ENCODE measurements around the gene CAPN3.

Gene CAPN3

DNA sequence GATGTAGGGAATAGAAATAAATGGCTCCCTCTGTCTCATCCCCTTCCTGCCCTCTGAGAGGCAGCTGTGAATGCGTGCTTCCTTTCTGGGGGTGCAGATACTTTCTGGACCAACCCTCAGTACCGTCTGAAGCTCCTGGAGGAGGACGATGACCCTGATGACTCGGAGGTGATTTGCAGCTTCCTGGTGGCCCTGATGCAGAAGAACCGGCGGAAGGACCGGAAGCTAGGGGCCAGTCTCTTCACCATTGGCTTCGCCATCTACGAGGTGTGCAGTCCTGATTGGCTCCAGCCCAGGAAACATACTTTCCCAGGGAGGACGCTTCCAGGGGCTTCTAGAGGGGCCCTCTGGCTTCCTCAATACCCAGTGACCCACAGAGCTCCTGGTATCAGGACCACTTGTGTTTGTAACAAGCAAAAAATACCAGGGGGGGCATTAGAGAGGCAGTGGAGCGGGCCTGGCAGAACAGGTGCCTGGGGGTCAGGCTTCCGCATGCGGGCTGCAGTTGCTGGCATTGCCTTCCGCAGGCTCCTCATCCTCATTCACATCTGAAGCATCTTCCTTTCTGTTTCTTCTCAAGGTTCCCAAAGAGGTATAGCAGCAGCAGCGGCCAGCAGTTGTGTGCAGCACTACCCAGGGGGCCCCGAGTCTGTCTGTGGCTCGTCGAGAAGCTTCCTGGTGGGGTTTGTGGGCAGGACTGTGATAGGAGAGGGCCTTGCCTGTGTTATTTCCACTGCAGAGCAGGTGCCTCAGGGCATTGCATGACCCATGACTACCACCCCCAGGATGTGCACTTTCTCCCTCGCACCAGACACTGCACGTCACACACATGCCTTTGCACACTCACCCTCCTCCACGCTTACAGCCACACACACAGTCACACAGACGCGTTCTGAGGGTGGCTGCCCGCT, 42.5 kb downstream of the CAPN3 start:
- DNase-seq: no peak

GRCh38 chr15:42402455-42403205, 43.3 kb downstream of the CAPN3 start:
- DNase-seq: no peak

- no peak for DNase-seq
Measured at GRCh38 chr15:42403389-42403788, 44.1 kb downstream of the CAPN3 start.

DNA sequence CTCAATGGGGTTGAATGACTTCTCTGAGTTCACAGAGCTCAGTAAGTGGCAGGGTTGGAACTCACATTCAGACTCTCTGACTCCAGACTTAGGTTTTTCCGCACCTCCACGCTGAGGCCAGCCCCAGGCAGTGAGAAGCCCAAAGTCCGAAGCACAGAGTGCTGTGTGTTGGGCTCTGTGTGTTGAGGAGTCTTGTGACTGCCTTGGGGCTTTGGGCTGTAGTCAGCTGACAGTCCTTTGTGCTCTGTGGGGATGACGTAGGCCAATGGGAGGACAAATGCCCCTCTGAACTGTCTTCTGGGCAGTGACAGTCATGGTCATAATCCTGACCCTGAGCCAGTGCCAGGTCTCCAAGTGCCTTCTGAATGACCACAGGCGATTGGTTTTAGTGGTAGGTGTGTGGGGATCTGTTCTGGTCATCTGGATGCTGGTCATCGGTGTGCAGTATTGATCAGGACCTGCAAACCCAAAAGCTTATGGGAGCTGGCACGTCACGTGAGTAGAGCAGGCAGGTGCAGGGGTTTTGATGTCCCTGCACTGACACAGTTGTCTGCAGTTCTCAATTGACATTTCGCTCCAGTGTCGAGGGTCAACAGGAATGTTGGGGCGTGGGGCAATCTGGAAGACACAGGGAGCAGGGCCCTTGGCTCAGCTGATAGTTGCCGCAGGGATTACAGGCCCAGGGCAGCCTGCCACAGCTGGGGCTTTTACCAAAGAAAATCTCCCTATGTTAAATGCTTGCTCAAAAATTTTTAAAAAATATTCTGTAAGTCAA, 45.3 kb downstream of the CAPN3 start:
- no peak for DNase-seq

GRCh38 chr15:42405863-42406482, 46.7 kb downstream of the CAPN3 start:
- no peak for DNase-seq

GRCh38 chr15:42408178-42408577, 48.9 kb downstream of the CAPN3 start:
- no peak for DNase-seq

DNA sequence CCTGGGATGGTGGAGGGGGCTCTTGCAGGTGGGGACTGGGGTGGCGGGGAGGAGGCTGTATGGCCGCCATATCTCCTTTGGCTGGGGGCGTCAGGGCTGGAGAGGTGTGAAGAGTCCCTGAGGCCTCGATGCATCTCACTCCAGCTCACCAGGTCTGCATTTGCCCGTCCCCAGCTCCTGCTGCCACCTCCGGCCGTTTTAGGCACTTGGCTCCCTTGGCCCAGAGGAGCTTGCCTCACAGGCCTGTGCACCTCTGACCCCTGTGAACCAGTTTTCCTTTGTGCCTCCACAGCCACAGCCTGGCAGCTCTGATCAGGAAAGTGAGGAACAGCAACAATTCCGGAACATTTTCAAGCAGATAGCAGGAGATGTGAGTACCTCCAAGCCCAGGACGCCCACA, 49.7 kb downstream of the CAPN3 start:
- no peak for DNase-seq

- DNase-seq: no peak
Measured at GRCh38 chr15:42411884-42412283, 52.6 kb downstream of the CAPN3 start.

- no peak for DNase-seq
Measured at GRCh38 chr15:42413920-42414319, 54.6 kb downstream of the CAPN3 start.

DNA sequence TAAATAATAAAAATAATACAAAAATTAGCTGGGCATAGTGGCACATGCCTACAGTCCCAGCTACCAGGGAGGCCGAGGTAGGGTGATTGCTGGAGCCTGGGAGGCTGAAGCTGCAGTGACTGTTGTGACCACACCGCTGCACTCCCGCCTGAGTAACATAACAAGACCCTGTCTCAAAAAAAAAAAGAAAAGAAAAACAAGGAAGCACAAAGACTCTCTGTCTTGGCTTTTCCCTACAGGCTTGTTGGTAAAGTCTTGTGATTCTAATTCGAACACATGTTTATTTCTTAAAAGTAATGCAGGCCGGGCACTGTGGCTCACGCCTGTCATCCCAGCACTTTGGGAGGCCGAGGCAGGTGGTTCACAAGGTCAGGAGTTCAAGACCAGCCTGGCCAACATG, 60.1 kb downstream of the CAPN3 start:
- no peak for DNase-seq

DNA sequence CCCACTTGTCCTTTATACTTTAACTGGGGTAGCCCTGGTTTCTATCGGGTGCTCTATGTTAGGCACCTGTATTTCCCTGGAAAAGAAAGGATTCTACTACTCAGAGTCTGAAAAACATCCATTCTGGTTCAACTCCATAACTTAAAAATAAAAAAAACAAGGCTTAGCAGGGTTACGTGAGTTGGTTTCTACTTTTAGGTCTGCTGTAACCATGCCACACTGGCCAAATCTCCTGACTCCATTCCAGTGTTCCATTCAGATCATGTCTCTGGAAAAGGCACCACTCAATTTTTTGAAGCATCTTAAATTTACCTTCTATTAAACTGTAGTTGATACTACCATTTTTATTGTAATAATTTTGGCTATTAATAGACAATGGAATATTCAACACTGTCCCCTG, 62.1 kb downstream of the CAPN3 start:
- DNase-seq: no peak

DNA sequence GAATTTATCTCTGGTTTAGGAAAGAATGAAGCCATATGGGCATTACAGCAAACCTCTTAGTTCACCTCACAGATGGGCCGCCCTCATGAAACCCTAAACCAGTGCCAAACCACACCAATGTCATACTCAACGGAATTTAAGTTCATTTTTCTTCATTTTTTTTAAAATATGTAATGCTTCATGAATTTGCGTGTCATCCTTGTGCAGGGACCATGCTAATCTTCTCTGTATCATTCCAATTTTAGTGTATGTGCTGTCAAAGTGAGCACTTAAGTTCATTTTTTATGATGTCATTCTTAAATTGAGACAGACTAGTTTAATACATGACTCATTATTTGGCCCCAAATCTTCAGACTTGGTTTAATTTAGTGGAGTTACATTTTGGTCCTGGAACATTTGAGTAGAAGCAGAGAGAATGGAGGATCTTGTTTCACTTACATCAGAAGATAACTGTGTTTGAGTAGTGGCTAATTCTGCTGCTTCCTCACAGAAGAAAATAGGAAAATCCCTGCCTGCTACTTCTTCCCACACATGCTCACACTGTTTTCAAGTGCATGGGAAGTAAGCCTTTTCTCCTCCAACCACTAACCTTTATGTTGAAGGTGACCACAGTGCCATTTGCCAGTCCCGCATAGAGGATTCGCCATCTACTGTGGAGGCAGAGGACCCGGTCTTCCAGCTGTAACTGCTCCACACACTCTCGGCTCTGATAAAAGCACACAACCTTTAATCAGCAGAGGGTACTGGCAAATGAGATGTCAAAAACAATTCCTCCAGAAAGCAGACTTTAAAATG, 68.3 kb downstream of the CAPN3 start:
- DNase-seq: no peak

- DNase-seq: no peak
Measured at GRCh38 chr15:42444415-42445063, 85.2 kb downstream of the CAPN3 start.

DNA sequence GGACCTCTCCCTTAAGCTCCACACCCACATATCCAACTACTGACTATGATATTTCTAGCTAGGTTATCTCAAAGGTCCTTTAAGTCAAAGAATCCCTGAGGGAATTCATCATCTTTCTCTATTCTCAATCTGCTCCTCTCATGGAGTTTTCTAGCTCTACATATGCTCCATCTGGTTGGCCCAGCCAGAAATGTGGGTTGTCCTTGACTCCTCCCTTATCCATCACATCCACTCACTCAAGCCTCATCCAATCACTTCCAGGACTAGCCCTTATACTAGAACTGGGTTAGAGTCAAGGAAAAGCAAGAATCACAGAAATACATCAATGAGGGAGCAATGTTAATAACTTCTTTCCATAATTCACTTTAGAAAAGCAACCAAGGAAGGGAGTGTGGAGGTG, 86.2 kb downstream of the CAPN3 start:
- DNase-seq: no peak

- no peak for DNase-seq
Measured at GRCh38 chr15:42447599-42447998, 88.3 kb downstream of the CAPN3 start.

- no peak for DNase-seq
Measured at GRCh38 chr15:42448281-42448680, 89.0 kb downstream of the CAPN3 start.

GRCh38 chr15:42449770-42450424, 90.6 kb downstream of the CAPN3 start:
- DNase-seq: no peak

- DNase-seq: no peak
Measured at GRCh38 chr15:42450425-42450790, 91.1 kb downstream of the CAPN3 start.

DNA sequence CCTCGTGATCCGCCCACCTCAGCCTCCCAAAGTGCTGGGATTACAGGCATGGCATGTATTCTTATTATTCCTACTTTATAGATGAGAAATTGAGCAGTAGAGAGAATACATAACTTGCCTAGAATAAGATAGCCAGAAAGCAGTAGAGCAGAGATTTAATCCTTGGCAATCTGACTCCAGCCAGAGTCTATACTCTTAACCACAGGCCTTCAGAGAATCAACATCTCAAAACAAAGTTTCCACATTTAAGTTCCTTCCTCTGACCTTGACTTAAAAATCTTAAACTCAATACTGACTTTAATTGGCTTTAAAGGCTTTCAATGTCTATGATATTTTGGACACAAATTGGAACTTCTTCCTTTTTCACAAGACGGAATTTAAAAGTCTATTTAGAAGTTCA, 94.5 kb downstream of the CAPN3 start:
- no peak for DNase-seq

DNA sequence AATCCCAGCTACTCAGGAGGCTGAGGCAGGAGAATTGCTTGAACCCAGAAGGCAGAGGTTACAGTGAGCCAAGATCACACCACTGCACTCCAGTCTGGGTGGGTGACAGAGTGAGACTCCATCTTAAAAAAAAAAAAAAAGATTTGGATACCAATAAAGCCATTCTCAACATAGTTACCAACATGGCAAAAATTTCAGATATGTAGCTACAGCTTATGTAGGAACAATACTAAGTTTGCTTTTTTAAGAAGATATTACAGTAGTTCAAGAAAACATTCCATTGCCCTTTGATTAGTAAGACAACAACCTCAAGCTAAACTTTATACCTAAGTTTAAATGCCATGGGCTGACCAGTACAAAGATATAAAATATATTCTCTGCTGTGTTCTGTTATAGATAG, 97.2 kb downstream of the CAPN3 start:
- DNase-seq: no peak

DNA sequence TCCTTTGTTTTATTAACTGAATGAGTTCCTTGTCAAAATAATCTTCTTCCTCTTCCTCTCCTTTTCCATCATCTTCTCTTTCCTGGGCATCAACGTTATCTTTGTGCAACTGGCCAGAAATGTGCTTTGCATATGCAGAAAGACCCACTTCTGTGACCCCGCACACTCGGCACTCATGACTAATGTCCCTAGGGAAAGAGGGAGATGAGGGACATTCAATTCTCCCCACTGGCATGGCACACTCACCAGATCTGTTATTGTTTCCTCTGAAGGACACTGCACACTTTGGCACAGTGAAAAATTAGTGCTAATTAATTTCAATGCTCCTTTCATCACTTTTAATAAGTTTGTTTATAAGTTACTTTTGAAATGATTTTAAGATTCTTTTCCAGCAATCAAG, 97.7 kb downstream of the CAPN3 start:
- DNase-seq: no peak

Measured in femur (tissue), 1 donor.